GM12892 (cell line): Measurements from ENCODE around the gene SPDYE11. TPM values are rescaled to one million over a fixed set of nuclear protein-coding genes. Genes with fewer than 3 reads are reported as not detected.
"Not testable (repeated sequence)": the region's sequence is repeated elsewhere in the genome, so short reads cannot be mapped to it uniquely, and the experiment has no call there.

Source experiments
- DNase-seq: peaks from one replicate; pipeline ENCODE4 v3.0.0; 2011; ENCODE audit not compliant: insufficient read length
- FAIRE-seq: peaks from 2 replicates; lab custom pipeline; 2011; peaks lifted over from hg19 to GRCh38; lab: Jason Lieb, UNC
- POLR2A ChIP-seq: IDR thresholded peaks from 2 replicates; pipeline ENCODE4 v1.6.1; 2011; ENCODE audit warnings: low read depth, low read length, control low read depth
- POLR2AphosphoS5 ChIP-seq: IDR thresholded peaks from 2 replicates; pipeline ENCODE4 v1.6.1; 2011; ENCODE audit warnings: low read depth, low read length, control low read depth
- TAF1 ChIP-seq: IDR thresholded peaks from 2 replicates; pipeline ENCODE4 v1.6.1; 2011; ENCODE audit warnings: low read depth, mild to moderate bottlenecking, control low read depth, low read length, borderline replicate concordance
- polyA plus RNA-seq: library from polyadenylated mRNA; unstranded; fragments of >200 nt; gene quantifications from one replicate; pipeline ENCODE4 v1.2.1, GENCODE V29; 2012; ENCODE audit warnings: missing spikeins, inconsistent platforms; ENCODE audit not compliant: missing spikeins

The SPDYE11 gene, protein sequence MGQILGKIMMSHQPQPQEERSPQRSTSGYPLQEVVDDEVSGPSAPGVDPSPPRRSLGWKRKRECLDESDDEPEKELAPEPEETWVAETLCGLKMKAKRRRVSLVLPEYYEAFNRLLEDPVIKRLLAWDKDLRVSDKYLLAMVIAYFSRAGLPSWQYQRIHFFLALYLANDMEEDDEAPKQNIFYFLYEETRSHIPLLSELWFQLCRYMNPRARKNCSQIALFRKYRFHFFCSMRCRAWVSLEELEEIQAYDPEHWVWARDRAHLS
- polyA plus RNA-seq, result 1.7 TPM

DNA sequence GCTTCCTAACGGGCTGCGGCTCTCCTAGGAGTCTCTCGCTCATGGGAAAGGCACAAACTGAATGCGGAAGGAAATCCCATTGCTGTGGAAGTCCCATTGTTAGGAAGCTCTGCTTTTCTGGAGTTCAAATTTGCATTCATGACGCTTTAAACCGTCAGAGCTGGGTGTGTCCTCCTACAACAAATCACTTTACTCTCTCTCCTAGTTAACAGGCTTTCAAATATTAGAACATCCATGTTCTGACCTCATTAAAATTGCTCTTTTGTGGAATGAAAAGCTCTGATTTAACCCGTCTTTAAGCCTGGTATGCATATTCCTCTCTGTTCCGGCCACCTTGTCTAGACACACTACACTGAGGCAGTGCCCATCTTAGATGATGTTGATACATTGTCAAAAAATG is at the start of gene SPDYE11:
Gene SPDYE11 (minus strand): TSS at position 101 of the 400 bp plus-strand sequence. CDS start 1,800 bp downstream, outside the sequence.
- DNase-seq, FAIRE-seq: not testable (repeated sequence)

DNA sequence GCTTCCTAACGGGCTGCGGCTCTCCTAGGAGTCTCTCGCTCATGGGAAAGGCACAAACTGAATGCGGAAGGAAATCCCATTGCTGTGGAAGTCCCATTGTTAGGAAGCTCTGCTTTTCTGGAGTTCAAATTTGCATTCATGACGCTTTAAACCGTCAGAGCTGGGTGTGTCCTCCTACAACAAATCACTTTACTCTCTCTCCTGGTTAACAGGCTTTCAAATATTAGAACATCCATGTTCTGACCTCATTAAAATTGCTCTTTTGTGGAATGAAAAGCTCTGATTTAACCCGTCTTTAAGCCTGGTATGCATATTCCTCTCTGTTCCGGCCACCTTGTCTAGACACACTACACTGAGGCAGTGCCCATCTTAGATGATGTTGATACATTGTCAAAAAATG is 28.2 kb upstream of the SPDYE11 start, which contains the start of gene SPDYE9:
Gene SPDYE9 (minus strand): TSS at position 101 of the 400 bp plus-strand sequence. CDS start 1,800 bp downstream, outside the sequence.
- not testable (repeated sequence) for FAIRE-seq, DNase-seq

DNA sequence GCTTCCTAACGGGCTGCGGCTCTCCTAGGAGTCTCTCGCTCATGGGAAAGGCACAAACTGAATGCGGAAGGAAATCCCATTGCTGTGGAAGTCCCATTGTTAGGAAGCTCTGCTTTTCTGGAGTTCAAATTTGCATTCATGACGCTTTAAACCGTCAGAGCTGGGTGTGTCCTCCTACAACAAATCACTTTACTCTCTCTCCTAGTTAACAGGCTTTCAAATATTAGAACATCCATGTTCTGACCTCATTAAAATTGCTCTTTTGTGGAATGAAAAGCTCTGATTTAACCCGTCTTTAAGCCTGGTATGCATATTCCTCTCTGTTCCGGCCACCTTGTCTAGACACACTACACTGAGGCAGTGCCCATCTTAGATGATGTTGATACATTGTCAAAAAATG is 28.0 kb downstream of the SPDYE11 start, which contains the start of gene SPDYE8:
Gene SPDYE8 (minus strand): TSS at position 101 of the 400 bp plus-strand sequence. CDS start 1,800 bp downstream, outside the sequence.
- DNase-seq, FAIRE-seq: not testable (repeated sequence)

DNA sequence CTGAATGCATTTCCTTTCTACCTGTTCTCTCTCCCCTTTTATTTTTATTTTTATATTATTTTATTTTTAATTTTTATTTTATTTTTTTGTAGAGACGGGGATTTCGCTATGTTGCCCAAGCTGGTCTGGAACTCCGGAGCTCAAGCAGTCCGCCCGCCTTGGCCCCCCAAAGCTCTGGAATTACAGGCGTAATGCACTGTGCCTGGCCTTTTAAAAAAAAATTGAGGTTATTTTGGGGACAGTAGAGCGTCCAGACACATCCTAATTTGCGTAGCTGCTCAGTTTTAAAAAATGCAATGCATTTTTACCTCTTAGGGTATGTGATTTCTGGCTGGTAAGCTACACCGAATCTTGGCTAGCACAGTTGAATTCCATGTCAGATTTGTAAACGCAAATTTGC is 51.2 kb downstream of the SPDYE11 start:
- not testable (repeated sequence) for DNase-seq, FAIRE-seq

DNA sequence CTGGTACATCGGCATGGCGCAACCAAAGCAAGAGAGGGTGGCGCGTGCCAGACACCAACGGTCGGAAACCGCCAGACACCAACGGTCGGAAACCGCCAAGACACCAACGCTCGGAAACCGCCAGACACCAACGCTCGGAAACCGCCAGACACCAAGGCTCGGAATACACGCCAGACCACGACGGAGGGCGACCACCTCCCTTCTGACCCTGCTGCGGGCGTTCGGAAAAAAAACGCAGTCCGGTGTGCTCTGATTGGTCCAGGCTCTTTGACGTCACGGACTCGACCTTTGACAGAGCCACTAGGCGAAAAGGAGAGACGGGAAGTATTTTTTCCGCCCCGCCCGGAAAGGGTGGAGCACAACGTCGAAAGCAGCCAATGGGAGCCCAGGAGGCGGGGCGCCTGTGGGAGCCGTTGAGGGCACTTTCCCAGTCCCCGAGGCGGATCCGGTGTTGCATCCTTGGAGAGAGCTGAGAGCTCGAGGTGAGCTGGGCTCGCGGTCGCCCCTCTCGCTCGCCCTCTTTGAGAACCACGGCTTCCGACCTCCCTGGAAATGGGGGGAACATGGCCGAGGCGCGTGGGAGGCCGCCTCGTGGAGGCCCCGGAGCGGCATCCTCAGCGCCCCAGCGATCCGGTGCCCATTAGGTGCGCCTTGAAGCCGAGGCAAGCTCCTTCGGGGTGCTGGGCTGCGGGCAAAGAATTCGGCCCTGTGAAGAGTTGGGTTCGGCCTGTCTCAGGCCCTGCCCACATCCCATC is 51.8 kb downstream of the SPDYE11 start:
- not testable (repeated sequence) for DNase-seq, FAIRE-seq

DNA sequence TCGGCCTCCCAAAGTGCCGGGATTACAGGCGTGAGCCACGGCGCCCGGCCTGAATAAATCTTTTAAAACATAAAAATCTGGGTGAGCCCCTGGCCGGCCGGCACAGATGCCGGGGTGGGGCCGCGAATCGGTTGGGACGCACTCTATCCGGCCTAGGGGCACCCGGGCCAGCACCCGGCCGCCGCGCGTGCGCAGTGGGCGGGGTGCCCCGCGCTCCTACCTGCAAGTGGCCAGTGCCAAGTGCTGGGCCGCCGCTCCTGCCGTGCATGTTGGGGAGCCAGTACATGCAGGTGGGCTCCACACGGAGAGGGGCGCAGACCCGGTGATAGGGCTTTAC is 52.4 kb downstream of the SPDYE11 start:
- not testable (repeated sequence) for FAIRE-seq, DNase-seq

More for the DNA sequence above, 51.8 kb downstream of the SPDYE11 start:
- TF ChIP-seq POLR2A, result peak; percentile 83
- TF ChIP-seq TAF1, result peak; percentile 50; the same call in 1 of the 2 replicates
- TF ChIP-seq POLR2AphosphoS5, result peak; percentile 78

DNA sequence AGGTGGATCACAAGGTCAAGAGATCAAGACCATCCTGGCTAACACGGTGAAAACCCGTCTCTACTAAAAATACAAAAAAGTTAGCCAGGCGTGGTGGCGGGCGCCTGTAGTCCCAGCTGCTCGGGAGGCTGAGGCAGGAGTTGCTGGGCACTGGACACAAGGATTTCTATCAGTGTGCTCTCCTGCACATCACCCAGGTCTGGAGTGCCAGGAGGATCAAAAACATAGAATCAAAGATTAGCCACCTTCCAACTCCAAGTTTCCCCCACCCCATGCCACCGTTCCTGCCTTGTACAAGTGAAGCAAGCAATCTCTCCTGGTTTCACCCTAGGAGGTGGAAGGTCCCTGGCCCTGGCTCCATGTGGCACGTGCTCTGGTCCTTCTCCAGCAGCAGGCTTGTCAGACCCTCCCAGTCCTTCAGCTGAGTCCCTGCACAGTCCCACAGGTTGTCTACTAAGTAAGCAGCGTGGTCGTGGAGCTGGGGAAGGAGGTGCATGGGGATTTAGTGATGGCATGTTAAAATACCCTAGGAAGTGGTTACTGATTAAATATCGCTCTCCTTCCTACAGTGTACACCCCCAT is 59.7 kb downstream of the SPDYE11 start:
- not testable (repeated sequence) for FAIRE-seq, DNase-seq
